IMR-90 (cell line): ENCODE results near the gene CFAP97D1. TPM values are rescaled to one million over a fixed set of nuclear protein-coding genes. Genes with fewer than 3 reads are reported as not detected.

Source experiments
- ATAC-seq: fragments of 200-7000 bp; cut with Tn5 transposase; 2 replicates; pipeline ENCODE4 v1.9.1; 2020; ENCODE audit warnings: low read depth, mild to moderate bottlenecking, moderate library complexity
- BruUV-seq: library from RNA; stranded (reverse); fragments of 400-500 nt; replicated peaks from 2 replicates; lab custom pipeline; 2021; lab: Mats Ljungman, UMichigan
- CTCF ChIA-PET: fragments of 300-600 bp; formaldehyde crosslinking; extraction: SDS; loops from one replicate; lab custom pipeline; 2021; ENCODE audit warnings: antibody characterized with exemption; lab: Yijun Ruan, JAX
- POLR2A ChIA-PET: fragments of 300-600 bp; sonication (Branson Sonifier 250); formaldehyde crosslinking; loops from one replicate; lab custom pipeline; 2022; ENCODE audit warnings: antibody characterized with exemption; ENCODE audit not compliant: unreplicated experiment; lab: Charles Lee
- DNase-seq: peaks from one replicate; pipeline ENCODE4 v3.0.0; 2013
- H2AFZ ChIP-seq: replicated peaks from 2 replicates; pipeline ENCODE3; 2013; ENCODE audit warnings: low read length, mild to moderate bottlenecking; ENCODE audit not compliant: poor library complexity
- H2AK5ac ChIP-seq: 2 replicates; pipeline ENCODE4 v1.6.1; 2013; ENCODE audit warnings: low read depth, low read length, inconsistent platforms
- H2AK9ac ChIP-seq: replicated peaks from 2 replicates; pipeline ENCODE3; 2013; ENCODE audit warnings: mild to moderate bottlenecking, low read depth, low read length, moderate library complexity; ENCODE audit not compliant: poor library complexity
- H2BK120ac ChIP-seq: 2 replicates; pipeline ENCODE4 v1.6.1; 2013; ENCODE audit warnings: low read depth, low read length, inconsistent platforms
- H2BK15ac ChIP-seq: 3 replicates; pipeline ENCODE4 v1.6.1; 2013; ENCODE audit warnings: low read depth, low read length, inconsistent platforms
- H2BK20ac ChIP-seq: 2 replicates; pipeline ENCODE4 v1.6.1; 2013; ENCODE audit warnings: low read depth, mild to moderate bottlenecking, inconsistent platforms, low read length, moderate library complexity
- H2BK5ac ChIP-seq: 2 replicates; pipeline ENCODE4 v1.6.1; 2013; ENCODE audit warnings: mild to moderate bottlenecking, low read depth, low read length, inconsistent platforms; ENCODE audit not compliant: poor library complexity, severe bottlenecking
- H3K14ac ChIP-seq: replicated peaks from 2 replicates; pipeline ENCODE4 v1.6.1; 2013; ENCODE audit warnings: low read depth, low read length, inconsistent platforms
- H3K18ac ChIP-seq: 2 replicates; pipeline ENCODE4 v1.6.1; 2013; ENCODE audit warnings: low read depth, low read length, control low read depth
- H3K23ac ChIP-seq: 2 replicates; pipeline ENCODE4 v1.6.1; 2013; ENCODE audit warnings: low read depth, low read length, inconsistent platforms
- H3K27ac ChIP-seq: 2 replicates; pipeline ENCODE4 v1.5.1; 2013; ENCODE audit warnings: mild to moderate bottlenecking, control low read depth, low read length; ENCODE audit not compliant: insufficient read depth
- H3K27me3 ChIP-seq: 2 replicates; pipeline ENCODE4 v1.6.1; 2013; ENCODE audit warnings: low read length; ENCODE audit not compliant: control insufficient read depth, insufficient read depth
- H3K36me3 ChIP-seq: 2 replicates; pipeline ENCODE4 v1.6.1; 2013; ENCODE audit warnings: low read length, mixed read lengths; ENCODE audit not compliant: control insufficient read depth, insufficient read depth
- H3K4ac ChIP-seq: 2 replicates; pipeline ENCODE4 v1.6.1; 2013; ENCODE audit warnings: low read depth, low read length, inconsistent platforms
- H3K4me1 ChIP-seq: 2 replicates; pipeline ENCODE4 v1.6.1; 2013; ENCODE audit warnings: low read length, mixed read lengths; ENCODE audit not compliant: control insufficient read depth, insufficient read depth
- H3K4me2 ChIP-seq: 2 replicates; pipeline ENCODE4 v1.6.1; 2013; ENCODE audit warnings: low read depth, mild to moderate bottlenecking, control low read depth, low read length, moderate library complexity
- H3K4me3 ChIP-seq: 2 replicates; pipeline ENCODE4 v1.5.1; 2013; ENCODE audit warnings: low read depth, mild to moderate bottlenecking, control low read depth, low read length, moderate library complexity; ENCODE audit not compliant: insufficient read depth
- H3K56ac ChIP-seq: 2 replicates; pipeline ENCODE4 v1.6.1; 2013; ENCODE audit warnings: low read length, inconsistent platforms; ENCODE audit not compliant: insufficient read depth; ENCODE audit errors: extremely low read depth
- H3K79me1 ChIP-seq, 2 experiments: 2 replicates each; pipeline ENCODE4 v1.6.1; 2013; ENCODE audit warnings: low read length in 2 of 2, inconsistent platforms in 1 of 2, low read depth in 1 of 2
- H3K9ac ChIP-seq: 2 replicates; pipeline ENCODE4 v1.6.1; 2013; ENCODE audit warnings: low read depth, low read length, control low read depth
- H3K9me1 ChIP-seq: 2 replicates; pipeline ENCODE4 v1.6.1; 2013; ENCODE audit warnings: low read length, inconsistent platforms; ENCODE audit not compliant: insufficient read depth
- H3K9me3 ChIP-seq: 2 replicates; pipeline ENCODE4 v1.6.1; 2013; ENCODE audit warnings: low read length; ENCODE audit not compliant: control insufficient read depth, insufficient read depth
- H4K20me1 ChIP-seq: 2 replicates; pipeline ENCODE4 v1.6.1; 2013; ENCODE audit warnings: low read length, inconsistent platforms; ENCODE audit not compliant: insufficient read depth
- H4K5ac ChIP-seq: 2 replicates; pipeline ENCODE4 v1.6.1; 2013; ENCODE audit warnings: mild to moderate bottlenecking, low read depth, low read length, control low read depth
- H4K8ac ChIP-seq, 2 experiments: 2 replicates each; pipeline ENCODE4 v1.6.1; 2013; ENCODE audit warnings: low read depth in 2 of 2, low read length in 2 of 2, control low read depth in 1 of 2, inconsistent platforms in 1 of 2
- H4K91ac ChIP-seq: 2 replicates; pipeline ENCODE4 v1.6.1; 2013; ENCODE audit warnings: low read depth, low read length, inconsistent platforms; ENCODE audit not compliant: insufficient read depth
- BHLHE40 ChIP-seq: fragments of 150-350 bp; IDR thresholded peaks from 2 replicates; pipeline ENCODE4 v1.6.1; 2016; ENCODE audit warnings: mild to moderate bottlenecking, low read depth, low read length
- CHD1 ChIP-seq: IDR thresholded peaks from 2 replicates; pipeline ENCODE4 v1.6.1; 2012; ENCODE audit warnings: low read depth, low read length, improper control_type of control experiment
- MAFK ChIP-seq: IDR thresholded peaks from 2 replicates; pipeline ENCODE4 v1.6.1; 2012; ENCODE audit warnings: low read depth, low read length, improper control_type of control experiment
- MAZ ChIP-seq: IDR thresholded peaks from 2 replicates; pipeline ENCODE4 v1.6.1; 2012; ENCODE audit warnings: low read depth, mild to moderate bottlenecking, low read length, improper control_type of control experiment, moderate library complexity, borderline replicate concordance
- NFE2L2 ChIP-seq: fragments of 150-350 bp; IDR thresholded peaks from 2 replicates; pipeline ENCODE4 v1.6.1; 2016; ENCODE audit warnings: low read depth, mild to moderate bottlenecking, low read length
- RFX5 ChIP-seq: IDR thresholded peaks from 2 replicates; pipeline ENCODE4 v1.8.0; 2012; ENCODE audit warnings: low read depth, mild to moderate bottlenecking, low read length, moderate library complexity
- WGBS, 2 experiments: methylation state at CpG; one replicate each; pipeline versions ENCODE4 v1.1.5 to v1.1.7; 2013; ENCODE audit warnings: missing lambda C conversion rate in 2 of 2; ENCODE audit not compliant: insufficient read length in 1 of 2; ENCODE audit errors: extremely low coverage in 2 of 2; 5-methylcytosine and 5-hydroxymethylcytosine counted together
- dilution Hi-C: fragments of 300-500 bp; cut with HindIII; formaldehyde crosslinking; loops from one replicate; pipeline ENCODE4 v1.14.3; 2018; ENCODE audit warnings: low sequenced_read_pairs; ENCODE audit not compliant: unreplicated experiment
- in situ Hi-C: fragments of 300-500 bp; cut with MboI; formaldehyde crosslinking; loops from 3 replicates; pipeline ENCODE4 v1.14.3; 2019; ENCODE audit warnings: low sequenced_read_pairs, inconsistent platforms, mixed read lengths
- intact Hi-C: fragments of 100-400 bp; cut with micrococcal nuclease; formaldehyde crosslinking; loops from 2 replicates; pipeline ENCODE4 v1.10.0; 2022
- polyA plus RNA-seq, 3 experiments: library from polyadenylated mRNA; depleted of rRNA; stranded (reverse); fragments of >200 nt; gene quantifications; 2 replicates each; pipeline ENCODE4 v1.2.3, GENCODE V29; 2012; ENCODE audit warnings: low replicate concordance in 1 of 3
- total RNA-seq: library from RNA; depleted of rRNA; stranded (reverse); fragments of >200 nt; gene quantifications from 2 replicates; pipeline ENCODE4 v1.2.3, GENCODE V29; 2012

CFAP97D1 gene
- total and polyA plus RNA-seq, 2 of the 4 experiments (the other 2 are of a cell fraction) = under 0.01 TPM; not detected in 1

DNA sequence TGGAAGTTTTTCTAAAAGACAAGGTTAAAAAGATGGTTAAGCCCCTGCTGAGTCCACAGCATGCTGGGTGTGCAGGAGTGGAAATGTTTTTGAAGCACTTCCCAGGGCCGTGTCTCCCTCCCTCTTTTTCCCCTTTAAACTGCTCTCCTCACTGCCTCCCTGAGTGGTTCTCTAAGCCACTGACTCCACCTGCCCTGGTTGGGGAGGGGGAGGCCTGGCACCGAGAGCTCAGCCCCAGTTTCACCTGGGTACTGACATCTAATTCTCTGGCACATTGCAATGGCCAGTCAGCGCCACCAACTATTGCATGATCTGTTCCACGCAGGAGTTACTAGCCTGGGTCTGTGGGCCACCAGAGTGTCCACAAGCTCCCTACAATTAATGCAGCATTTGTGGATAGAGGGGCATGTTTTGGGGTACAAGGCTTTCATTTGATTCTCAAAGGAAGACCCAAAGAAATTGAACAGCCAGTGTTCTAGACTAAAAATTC lies 30.0 kb downstream of the CFAP97D1 start:
- Histone ChIP-seq H3K79me1 (peaks cover 3 to 8% of the 10 kb centered on the region in 2 experiments; a peak in 2 of 4 replicates), H3K4me2 (no peak overlapping the region), H3K23ac (no peak overlapping the region), H3K36me3 (peaks cover 23% of the 10 kb centered on the region), H2BK120ac (no peak overlapping the region), H4K91ac (no peak overlapping the region), H4K20me1 (no peaks in the 10 kb centered on the region), H4K8ac (no peak overlapping the region), H3K4ac (no peak overlapping the region), H2BK20ac (no peak overlapping the region), H2AK9ac (no peak overlapping the region), H3K9me3 (no peaks in the 10 kb centered on the region), H3K9me1 (peaks cover 8% of the 10 kb centered on the region; the same call in 1 of the 2 replicates), H3K9ac (no peak overlapping the region), H2AFZ (no peak overlapping the region), H2BK5ac (no peak overlapping the region), H2BK15ac (no peak overlapping the region), H3K56ac (no peak overlapping the region), H3K4me1 (peaks cover 6% of the 10 kb centered on the region), H3K14ac (no peak overlapping the region), H3K27me3 (no peaks in the 10 kb centered on the region), H3K4me3 (no peak overlapping the region), H4K5ac (no peak overlapping the region), H3K27ac (no peak overlapping the region), H2AK5ac (no peak overlapping the region), H3K18ac (no peak overlapping the region)
- intact Hi-C loops = no loop called here
- in situ Hi-C loops = no loop called here
- DNase-seq (no peak), ATAC-seq (no peak)
- 83% methylated on average over 1 of the region's 4 CpGs; no CpG with 5 or more reads in 1 of the 2 experiments for WGBS, 2 experiments
- CTCF ChIA-PET = no interaction called here
- dilution Hi-C loops = no loop called here
- BruUV-seq = no TSS peak
- POLR2A ChIA-PET = no interaction called here
- TF ChIP-seq MAZ (no peak), NFE2L2 (no peak), CHD1 (no peak), MAFK (no peak), RFX5 (no peak), BHLHE40 (no peak)
